ENCODE measurements around the gene GSTT4. TPM values are rescaled to one million over a fixed set of nuclear protein-coding genes. Genes with fewer than 3 reads are reported as not detected.
"Not testable (repeated sequence)": the region's sequence is repeated elsewhere in the genome, so short reads cannot be mapped to it uniquely, and the experiment has no call there.

Gene GSTT4
- total RNA-seq, 2 donors from 2014 or later = not detected

DNA sequence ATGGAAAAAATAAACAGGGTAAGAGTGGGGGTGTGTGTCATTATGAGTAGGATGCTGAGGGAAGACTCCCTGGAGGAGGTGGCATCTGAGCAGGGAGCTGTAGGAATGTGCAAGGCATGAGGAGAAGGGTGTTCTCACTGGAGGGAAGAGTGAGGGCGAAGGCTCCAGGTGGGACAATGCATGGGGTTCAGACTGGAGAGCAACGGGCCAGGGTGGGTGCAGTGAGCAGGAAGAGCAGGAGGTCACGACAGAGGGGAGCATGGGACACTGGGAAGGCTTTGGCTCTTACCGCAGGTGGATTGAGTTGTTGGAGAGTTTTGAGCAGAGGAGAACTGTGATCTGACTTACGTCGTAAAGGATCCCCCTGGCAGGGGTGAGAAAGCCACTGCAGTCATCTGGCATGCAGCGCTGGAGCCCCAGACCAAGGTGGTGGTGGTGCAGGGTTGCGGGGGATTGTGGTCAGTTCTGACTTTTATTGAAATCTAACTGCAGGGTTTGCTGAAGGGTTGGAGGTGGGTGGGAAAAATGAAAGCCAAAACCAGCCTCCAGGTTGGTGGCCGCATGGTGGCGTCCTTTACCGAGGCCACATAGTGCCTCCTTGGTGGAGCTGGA is 52.4 kb downstream of the GSTT4 start:
- H3K9ac ChIP-seq (ENCODE audit: low read depth in 2 of 2, low read length in 2 of 2); H3K9me3 ChIP-seq; H3K36me3 ChIP-seq; H3K4me1 ChIP-seq; H3K4me3 ChIP-seq; H3K27ac ChIP-seq; DNase-seq; intact Hi-C loops (cut with DNase I); H3K27me3 ChIP-seq: not testable (repeated sequence)

GRCh38 chr22:23951383-23951782 is 53.9 kb downstream of the GSTT4 start:
- intact Hi-C loops (cut with DNase I); H3K4me1 ChIP-seq; H3K27ac ChIP-seq; H3K36me3 ChIP-seq; H3K27me3 ChIP-seq; H3K9ac ChIP-seq (ENCODE audit: low read depth in 2 of 2, low read length in 2 of 2); DNase-seq; H3K9me3 ChIP-seq; H3K4me3 ChIP-seq: not testable (repeated sequence)

GRCh38 chr22:23949764-23950163 is 55.5 kb downstream of the GSTT4 start:
- H3K4me3 ChIP-seq; intact Hi-C loops (cut with DNase I); H3K27me3 ChIP-seq; H3K9me3 ChIP-seq; H3K27ac ChIP-seq; DNase-seq; H3K9ac ChIP-seq (ENCODE audit: low read depth in 2 of 2, low read length in 2 of 2); H3K36me3 ChIP-seq; H3K4me1 ChIP-seq: not testable (repeated sequence)

Other genes with a start within 250 kb of the GSTT4 start
- not detected for gene C22orf15, start 242.5 kb downstream of the GSTT4 start, total RNA-seq
- gene CHCHD10, start 237.5 kb downstream of the GSTT4 start, total RNA-seq = 100 to 1,000 TPM; 420 to 719 TPM
- gene MMP11, start 232.6 kb downstream of the GSTT4 start, total RNA-seq = 1 to 10 TPM; 2.3 to 4.5 TPM
- 10 to 100 TPM; 77.8 to 96.0 TPM for gene SMARCB1, start 218.5 kb downstream of the GSTT4 start, total RNA-seq
- gene DERL3, start 166.4 kb downstream of the GSTT4 start, total RNA-seq = 10 to 100 TPM in 1 of 2 donors, 1 to 10 TPM in 1; 9.1 to 20.2 TPM
- gene SLC2A11, start 147.6 kb downstream of the GSTT4 start, total RNA-seq = 1 to 10 TPM; 8.3 to 9.6 TPM
- gene MIF, start 111.1 kb downstream of the GSTT4 start, total RNA-seq = 100 to 1,000 TPM; 621 to 869 TPM
- 1 to 10 TPM; 2.7 to 3.4 TPM for gene GSTT2B, start 44.3 kb downstream of the GSTT4 start, total RNA-seq
- gene DDTL, start 38.6 kb downstream of the GSTT4 start, total RNA-seq = 1 to 10 TPM; 3.0 to 4.7 TPM
- 100 to 1,000 TPM; 291 to 328 TPM for gene DDT, start 31.0 kb downstream of the GSTT4 start, total RNA-seq
- gene GSTT2, start 25.3 kb downstream of the GSTT4 start, total RNA-seq = not detected
- gene CABIN1, start 5.9 kb upstream of the GSTT4 start, total RNA-seq = 10 to 100 TPM; 46.3 to 85.2 TPM
- gene SUSD2, start 176.0 kb upstream of the GSTT4 start, total RNA-seq = 1 to 10 TPM; 1.2 to 2.4 TPM
- 1 to 10 TPM; 2.6 to 3.7 TPM for gene GGT5, start 239.6 kb upstream of the GSTT4 start, total RNA-seq

Measured in colonic mucosa (tissue), 4 donors.